Lower leg skin (tissue), 4 donors: ENCODE results near the gene CIP2A. TPM values are rescaled to one million over a fixed set of nuclear protein-coding genes. Genes with fewer than 3 reads are reported as not detected.
A peak's percentile ranks its signal among the peaks of the same experiment; 100 is the strongest.

Experiments
- DNase-seq, 2 donors: peaks; one replicate each; pipeline ENCODE4 v3.0.0-alpha.2; 2019; ENCODE audit warnings: low spot score in 2 of 2
- H3K4me3 ChIP-seq: fragments of 200-600 bp; sonication (generic); 2 replicates; pipeline ENCODE4 v1.5.1; 2017; ENCODE audit warnings: mild to moderate bottlenecking, low read depth; ENCODE audit not compliant: poor library complexity, severe bottlenecking
- CTCF ChIP-seq, 3 donors: fragments of 450-650 bp; IDR thresholded peaks; one replicate each; pipeline ENCODE4 v1.5.1; 2016; ENCODE audit warnings: antibody characterized with exemption in 3 of 3, mild to moderate bottlenecking in 3 of 3, moderate library complexity in 2 of 3
- POLR2A ChIP-seq, 2 donors: fragments of 450-650 bp; IDR thresholded peaks; one replicate each; pipeline ENCODE4 v1.6.1; 2016 to 2017; ENCODE audit warnings: antibody characterized with exemption in 2 of 2, mild to moderate bottlenecking in 1 of 2, moderate library complexity in 1 of 2
- WGBS, 2 donors: methylation state at CpG; one replicate each; pipeline ENCODE4 v1.1.5; 2018; 5-methylcytosine and 5-hydroxymethylcytosine counted together
- intact Hi-C: fragments of 100-400 bp; cut with DNase I; formaldehyde crosslinking; loops from one replicate; pipeline ENCODE4 v1.15.0; 2023; ENCODE audit warnings: low total_unique reads
- total RNA-seq, 4 donors: library from RNA; depleted of rRNA; stranded (reverse); fragments of >200 nt; gene quantifications; one replicate each; pipeline ENCODE4 v1.1.0, GENCODE V29; 2016

CIP2A gene
- total RNA-seq, 4 donors from 2014 or later, result 0.84 to 2.2 (median 1.3) TPM

GRCh38 chr3:108513961-108514360 lies 75.3 kb downstream of the CIP2A start:
- TF ChIP-seq CTCF (IDR thresholded peaks at IDR 0.05), result no peak
- no peak for TF ChIP-seq POLR2A (IDR thresholded peaks at IDR 0.05)
- H3K4me3 ChIP-seq, result no peak overlapping the region
- intact Hi-C loops, result no loop called here
- WGBS, 2 donors, result 66 to 83% methylated on average over 3 of the region's 3 CpGs
- DNase-seq, result no peak

DNA sequence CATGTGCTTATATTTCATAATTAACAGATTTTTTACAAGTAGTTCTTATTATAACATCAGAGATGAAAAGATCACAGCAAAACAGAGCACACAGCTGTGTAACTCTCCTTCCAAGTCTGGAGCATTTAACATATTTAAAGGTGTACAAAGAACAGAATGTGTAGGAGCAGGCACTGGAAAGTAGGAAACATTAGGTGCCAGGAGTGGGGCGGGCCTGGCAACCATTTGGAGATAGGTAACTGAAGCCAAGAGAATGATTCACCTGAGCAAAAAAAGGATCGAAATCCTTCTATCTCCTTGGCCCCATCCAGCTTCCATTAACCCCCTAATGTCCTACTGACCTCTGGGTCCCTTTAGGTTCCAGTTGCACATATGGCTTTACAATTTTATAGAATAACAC lies 76.6 kb downstream of the CIP2A start:
- peak in 1 of 2 donors; percentile 19 for DNase-seq
- 45 to 50% methylated on average over 2 of the region's 2 CpGs for WGBS, 2 donors
- TF ChIP-seq POLR2A (IDR thresholded peaks at IDR 0.05), result no peak
- TF ChIP-seq CTCF (IDR thresholded peaks at IDR 0.05), result no peak
- H3K4me3 ChIP-seq, result no peak overlapping the region
- intact Hi-C loops, result no loop called here

GRCh38 chr3:108511490-108511889 lies 77.7 kb downstream of the CIP2A start:
- DNase-seq, result no peak
- TF ChIP-seq CTCF (IDR thresholded peaks at IDR 0.05) (no peak), POLR2A (IDR thresholded peaks at IDR 0.05) (no peak)
- intact Hi-C loops, result no loop called here
- no peak overlapping the region for H3K4me3 ChIP-seq

- DNase-seq, result no peak
- TF ChIP-seq CTCF (IDR thresholded peaks at IDR 0.05) (no peak), POLR2A (IDR thresholded peaks at IDR 0.05) (no peak)
- WGBS, 2 donors, result 84 to 87% methylated on average over 4 of the region's 4 CpGs
- intact Hi-C loops, result no loop called here
- H3K4me3 ChIP-seq, result no peak overlapping the region
These were observed 78.2 kb downstream of the CIP2A start for GRCh38 chr3:108511055-108511454.

DNA sequence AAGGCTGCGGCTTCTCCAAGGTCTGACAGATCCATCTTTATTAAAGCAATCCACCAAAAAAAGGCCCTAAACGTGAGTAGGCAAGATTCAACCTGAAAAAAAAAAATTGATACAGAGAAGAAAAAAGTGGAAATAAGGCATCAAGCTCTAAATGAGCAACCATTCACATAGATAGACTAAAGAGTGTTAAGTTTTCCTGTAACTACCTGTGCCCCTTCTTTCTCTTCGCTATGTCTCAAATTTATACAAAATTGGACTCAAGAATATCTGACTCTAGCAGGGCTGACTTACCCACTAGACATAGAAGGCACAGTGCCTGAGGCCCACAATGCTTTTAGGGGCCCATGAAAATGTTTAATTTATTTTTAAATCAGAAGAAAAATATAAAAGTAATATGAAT lies 78.7 kb downstream of the CIP2A start, which contains the start of gene MYH15:
MYH15 (minus strand) TSS at position 101 of the 400 bp plus-strand sequence; CDS start at position 35, 66 bp downstream.
- no peak for TF ChIP-seq CTCF (IDR thresholded peaks at IDR 0.05)
- TF ChIP-seq POLR2A (IDR thresholded peaks at IDR 0.05), result no peak
- H3K4me3 ChIP-seq, result no peak within 1 kb of the TSS
- no peak for DNase-seq
- 88 to 91% methylated on average over 3 of the region's 3 CpGs for WGBS, 2 donors
- intact Hi-C loops, result no loop called here

DNA sequence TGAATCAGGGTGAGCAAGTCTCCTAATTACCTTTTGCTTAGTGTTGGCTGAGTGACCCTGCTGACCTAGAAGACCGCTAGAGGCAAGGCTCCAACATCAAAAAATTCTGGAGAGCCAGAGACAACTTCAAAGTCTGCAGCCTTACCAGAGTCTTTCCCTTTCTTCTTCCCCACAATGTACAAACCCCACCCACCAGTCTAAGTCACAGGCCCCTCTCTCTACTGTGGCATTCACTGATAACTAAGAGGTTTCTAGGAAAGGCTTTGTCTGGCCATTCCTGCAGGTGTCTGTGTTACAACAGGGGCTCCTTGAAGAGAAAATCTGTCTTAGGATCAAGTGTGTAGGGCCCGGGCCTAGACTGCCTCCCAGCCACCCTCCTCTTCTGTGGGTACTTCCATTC lies 79.4 kb downstream of the CIP2A start:
- DNase-seq, result no peak
- 83 to 87% methylated on average over 2 of the region's 2 CpGs for WGBS, 2 donors
- no peak overlapping the region for H3K4me3 ChIP-seq
- TF ChIP-seq POLR2A (IDR thresholded peaks at IDR 0.05) (no peak), CTCF (IDR thresholded peaks at IDR 0.05) (no peak)
- intact Hi-C loops, result no loop called here
